ENCODE results near the gene CFAP57.

DNA sequence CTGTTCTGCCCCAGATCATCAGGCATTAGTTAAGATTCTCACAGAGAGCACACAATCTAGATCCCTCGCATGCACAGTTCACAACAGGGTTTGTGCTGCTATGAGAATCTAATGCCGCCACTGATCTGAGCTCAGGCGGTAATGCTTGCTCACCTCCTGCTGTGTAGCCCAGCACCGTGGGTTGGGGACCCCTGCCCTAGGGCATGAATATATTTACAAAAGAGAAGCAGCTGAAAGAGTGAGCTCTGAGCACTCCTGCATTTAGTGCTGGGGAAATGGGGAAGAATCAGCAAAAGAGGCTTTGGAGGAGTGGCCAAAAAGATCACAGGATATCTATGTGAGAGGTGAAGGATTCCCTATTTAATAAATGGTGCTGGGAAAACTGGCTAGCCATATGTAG, 5.6 kb downstream of the CFAP57 start:
- no peak for TF ChIP-seq POLR2AphosphoS5 (IDR thresholded peaks at IDR 0.05; ENCODE audit: insufficient read depth in 1 of 2, low read depth in 1 of 2)
- TF ChIP-seq, protein P1, sequence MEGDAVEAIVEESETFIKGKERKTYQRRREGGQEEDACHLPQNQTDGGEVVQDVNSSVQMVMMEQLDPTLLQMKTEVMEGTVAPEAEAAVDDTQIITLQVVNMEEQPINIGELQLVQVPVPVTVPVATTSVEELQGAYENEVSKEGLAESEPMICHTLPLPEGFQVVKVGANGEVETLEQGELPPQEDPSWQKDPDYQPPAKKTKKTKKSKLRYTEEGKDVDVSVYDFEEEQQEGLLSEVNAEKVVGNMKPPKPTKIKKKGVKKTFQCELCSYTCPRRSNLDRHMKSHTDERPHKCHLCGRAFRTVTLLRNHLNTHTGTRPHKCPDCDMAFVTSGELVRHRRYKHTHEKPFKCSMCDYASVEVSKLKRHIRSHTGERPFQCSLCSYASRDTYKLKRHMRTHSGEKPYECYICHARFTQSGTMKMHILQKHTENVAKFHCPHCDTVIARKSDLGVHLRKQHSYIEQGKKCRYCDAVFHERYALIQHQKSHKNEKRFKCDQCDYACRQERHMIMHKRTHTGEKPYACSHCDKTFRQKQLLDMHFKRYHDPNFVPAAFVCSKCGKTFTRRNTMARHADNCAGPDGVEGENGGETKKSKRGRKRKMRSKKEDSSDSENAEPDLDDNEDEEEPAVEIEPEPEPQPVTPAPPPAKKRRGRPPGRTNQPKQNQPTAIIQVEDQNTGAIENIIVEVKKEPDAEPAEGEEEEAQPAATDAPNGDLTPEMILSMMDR (IDR thresholded peaks at IDR 0.05) = no peak
- no peak for TF ChIP-seq POLR2A (IDR thresholded peaks at IDR 0.05)

All from vagina (tissue), 2 donors.